ENCODE results near the gene CBX6.

CBX6 gene

DNA sequence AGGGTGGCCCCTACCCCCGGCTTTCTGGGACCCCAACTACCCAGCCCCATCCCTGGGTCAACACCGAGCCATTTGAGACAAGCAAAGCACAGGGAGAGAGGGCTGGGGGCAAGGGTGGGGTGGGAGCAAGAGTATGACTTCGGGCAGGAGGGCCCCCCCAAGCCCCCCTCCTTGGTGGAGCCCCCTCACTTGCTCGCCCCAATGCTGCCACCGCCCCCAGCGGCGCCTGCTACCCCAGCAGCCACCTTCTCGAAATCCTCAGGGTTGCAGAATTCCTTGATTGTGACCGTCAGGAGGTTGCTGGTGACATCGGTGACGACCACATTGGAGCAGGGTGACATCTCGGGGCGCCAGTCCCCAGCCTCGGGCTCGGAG is 6.0 kb downstream of the CBX6 start:
- DNase-seq (ENCODE audit: extremely low read depth, low read depth): no peak
- TF ChIP-seq, protein P1, sequence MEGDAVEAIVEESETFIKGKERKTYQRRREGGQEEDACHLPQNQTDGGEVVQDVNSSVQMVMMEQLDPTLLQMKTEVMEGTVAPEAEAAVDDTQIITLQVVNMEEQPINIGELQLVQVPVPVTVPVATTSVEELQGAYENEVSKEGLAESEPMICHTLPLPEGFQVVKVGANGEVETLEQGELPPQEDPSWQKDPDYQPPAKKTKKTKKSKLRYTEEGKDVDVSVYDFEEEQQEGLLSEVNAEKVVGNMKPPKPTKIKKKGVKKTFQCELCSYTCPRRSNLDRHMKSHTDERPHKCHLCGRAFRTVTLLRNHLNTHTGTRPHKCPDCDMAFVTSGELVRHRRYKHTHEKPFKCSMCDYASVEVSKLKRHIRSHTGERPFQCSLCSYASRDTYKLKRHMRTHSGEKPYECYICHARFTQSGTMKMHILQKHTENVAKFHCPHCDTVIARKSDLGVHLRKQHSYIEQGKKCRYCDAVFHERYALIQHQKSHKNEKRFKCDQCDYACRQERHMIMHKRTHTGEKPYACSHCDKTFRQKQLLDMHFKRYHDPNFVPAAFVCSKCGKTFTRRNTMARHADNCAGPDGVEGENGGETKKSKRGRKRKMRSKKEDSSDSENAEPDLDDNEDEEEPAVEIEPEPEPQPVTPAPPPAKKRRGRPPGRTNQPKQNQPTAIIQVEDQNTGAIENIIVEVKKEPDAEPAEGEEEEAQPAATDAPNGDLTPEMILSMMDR (IDR thresholded peaks at IDR 0.05; ENCODE audit: low read depth, low read length, missing control alignments): no peak
- no peak overlapping the region for H3K4me3 ChIP-seq (replicated peaks; ENCODE audit: low read depth, low read length)

DNA sequence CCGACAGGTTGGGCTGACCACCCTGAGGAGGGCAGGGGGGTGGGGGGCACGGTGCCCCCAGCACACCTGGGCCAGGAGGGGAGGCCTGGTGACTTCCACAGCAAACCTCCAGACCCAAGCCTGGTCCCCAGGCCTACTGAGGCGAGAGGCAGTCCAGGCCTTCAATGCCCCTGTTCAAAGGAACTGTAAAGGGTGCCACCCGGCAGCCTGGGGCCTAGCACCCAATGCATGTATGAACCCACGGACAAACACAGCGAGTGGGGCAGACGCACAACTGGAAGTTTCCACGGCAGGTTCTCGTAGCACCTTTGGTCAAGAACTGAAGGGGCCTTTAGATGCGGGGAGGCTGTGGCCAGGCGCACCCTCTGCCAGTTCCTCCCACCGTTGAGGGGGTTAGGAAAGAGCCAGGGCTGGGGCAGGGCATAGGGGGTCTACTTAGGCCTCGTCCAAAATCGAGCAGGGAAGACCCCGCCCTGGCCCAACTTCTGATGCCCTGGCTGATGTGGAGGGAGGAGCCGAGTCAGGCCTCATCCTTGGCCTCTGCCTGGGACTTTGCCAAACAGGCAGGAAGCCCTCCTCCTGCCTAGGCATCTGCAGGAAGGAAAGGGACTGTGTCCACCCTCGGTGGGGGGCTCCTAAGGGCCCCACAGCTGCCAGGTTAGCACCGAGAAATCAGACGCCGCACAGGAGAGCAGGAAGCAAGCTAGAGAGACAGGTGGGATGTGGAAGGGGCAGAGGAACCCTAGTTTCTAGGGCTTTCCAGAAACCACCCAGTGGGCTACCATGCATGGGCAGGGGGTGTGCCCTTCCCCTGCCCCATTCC is 6.6 kb downstream of the CBX6 start:
- DNase-seq (ENCODE audit: extremely low read depth, low read depth): no peak
- H3K4me3 ChIP-seq (replicated peaks; ENCODE audit: low read depth, low read length): no peak overlapping the region
- TF ChIP-seq, protein P1 (IDR thresholded peaks at IDR 0.05; ENCODE audit: low read depth, low read length, missing control alignments): no peak

DNA sequence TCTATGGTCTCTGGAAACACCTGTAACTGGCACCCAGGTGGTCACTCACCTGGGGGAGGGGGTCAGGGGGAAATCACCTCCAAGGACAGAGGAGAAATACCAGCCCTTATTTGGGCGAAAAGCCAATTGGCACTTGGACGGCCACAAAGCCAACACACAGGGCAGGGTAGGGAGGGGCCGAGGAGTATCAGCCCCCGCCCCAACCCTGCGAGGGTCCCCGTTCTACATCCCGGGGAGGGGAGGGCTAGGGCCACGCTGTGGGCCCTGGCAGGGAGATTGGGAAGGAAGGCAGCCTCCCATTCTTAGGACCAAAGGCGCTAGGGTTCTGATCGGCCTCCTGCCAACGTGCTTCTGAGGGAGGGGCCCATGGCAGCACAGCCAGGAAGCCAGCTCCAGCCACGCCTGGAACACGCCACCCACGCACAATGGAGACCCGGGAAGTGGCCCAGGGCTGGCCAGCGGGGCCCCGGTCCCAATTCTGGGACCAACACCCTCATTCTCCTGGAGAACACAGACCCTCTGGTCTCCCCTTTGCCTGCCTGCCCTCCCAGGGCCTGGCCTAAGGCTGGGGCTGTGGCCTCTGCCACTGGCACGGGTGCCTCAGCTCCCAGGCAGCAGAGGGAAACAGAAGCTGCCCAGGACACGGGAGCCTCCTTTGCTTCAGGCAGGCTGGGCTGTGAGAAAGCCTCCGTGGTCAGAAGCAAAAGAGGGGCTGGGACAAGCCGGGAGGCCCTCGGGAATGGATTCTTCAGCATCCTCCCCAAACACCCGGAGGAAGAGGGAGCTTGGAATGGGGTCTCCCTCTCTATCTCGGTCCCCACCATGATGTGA is 7.4 kb downstream of the CBX6 start:
- no peak overlapping the region for H3K4me3 ChIP-seq (replicated peaks; ENCODE audit: low read depth, low read length)
- TF ChIP-seq, protein P1 (IDR thresholded peaks at IDR 0.05; ENCODE audit: low read depth, low read length, missing control alignments): no peak
- no peak for DNase-seq (ENCODE audit: extremely low read depth, low read depth)

- H3K4me3 ChIP-seq (replicated peaks; ENCODE audit: low read depth, low read length): no peak overlapping the region
- DNase-seq (ENCODE audit: extremely low read depth, low read depth): no peak
- TF ChIP-seq, protein P1 (IDR thresholded peaks at IDR 0.05; ENCODE audit: low read depth, low read length, missing control alignments): no peak
Observed at GRCh38 chr22:38863531-38864131, 8.4 kb downstream of the CBX6 start.

DNA sequence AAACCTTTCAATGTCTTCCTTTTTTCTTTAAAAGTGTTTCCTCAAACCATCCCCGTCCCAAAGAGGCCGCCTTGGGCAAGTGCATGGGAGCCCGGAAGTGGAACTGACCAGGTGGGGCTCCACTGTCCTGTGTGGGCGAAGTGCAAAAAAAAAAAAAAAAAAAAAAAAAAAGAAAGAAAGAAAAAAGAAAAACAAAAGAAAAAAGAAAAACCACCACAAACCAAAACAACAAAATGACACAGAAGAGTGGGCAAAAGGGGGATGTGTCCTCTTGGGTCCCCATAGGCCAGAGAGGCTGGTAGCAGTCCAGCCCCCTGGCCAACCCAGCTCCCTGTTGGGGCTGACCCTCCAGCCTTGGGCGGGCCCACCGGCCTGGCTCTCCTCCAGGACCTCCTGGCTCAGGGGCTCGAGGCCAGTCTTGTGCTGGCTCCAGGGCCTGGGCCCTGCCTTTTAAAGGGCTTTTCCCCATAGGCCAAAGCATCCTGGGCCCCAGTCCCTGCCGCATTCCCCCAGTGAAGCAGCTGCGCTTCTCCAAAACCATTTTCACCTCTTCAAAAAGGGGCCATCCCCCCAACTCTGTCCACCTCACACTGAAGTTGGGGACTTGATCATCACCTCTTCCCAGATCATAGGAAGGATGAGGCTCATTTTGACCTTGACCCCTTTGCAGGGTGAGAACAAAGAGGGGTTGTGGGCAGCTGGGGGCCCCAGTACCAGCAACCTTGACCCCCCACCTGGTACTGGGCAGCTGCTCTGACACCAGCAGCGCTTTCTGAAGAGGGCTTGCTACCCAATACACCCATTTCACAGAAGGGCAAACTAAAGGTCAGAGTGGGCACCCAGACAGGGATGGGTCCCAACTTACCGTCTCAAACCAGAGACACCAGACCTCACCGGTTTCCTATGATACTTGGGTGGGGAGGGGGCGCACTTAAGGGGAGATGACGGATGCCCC is 9.4 kb downstream of the CBX6 start:
- no peak overlapping the region for H3K4me3 ChIP-seq (replicated peaks; ENCODE audit: low read depth, low read length)
- no peak for DNase-seq (ENCODE audit: extremely low read depth, low read depth)
- TF ChIP-seq, protein P1 (IDR thresholded peaks at IDR 0.05; ENCODE audit: low read depth, low read length, missing control alignments): no peak

- DNase-seq (ENCODE audit: extremely low read depth, low read depth): no peak
- no peak overlapping the region for H3K4me3 ChIP-seq (replicated peaks; ENCODE audit: low read depth, low read length)
- TF ChIP-seq, protein P1 (IDR thresholded peaks at IDR 0.05; ENCODE audit: low read depth, low read length, missing control alignments): no peak
Observed at GRCh38 chr22:38861927-38862326, 10.1 kb downstream of the CBX6 start.

Measured in HFF-Myc (cell line).